IPS-18a (cell line): Measurements from ENCODE around the gene SCARB2.
"Not testable (repeated sequence)": the region's sequence is repeated elsewhere in the genome, so short reads cannot be mapped to it uniquely, and the experiment has no call there.

ENCODE experiments used
- H3K27ac ChIP-seq: one replicate; pipeline ENCODE4 v1.5.1; 2013; ENCODE audit warnings: low read length
- H3K27me3 ChIP-seq: one replicate; pipeline ENCODE4 v1.6.1; 2013; ENCODE audit warnings: mild to moderate bottlenecking, low read length; ENCODE audit not compliant: control insufficient read depth, insufficient read depth
- H3K36me3 ChIP-seq: one replicate; pipeline ENCODE4 v1.6.1; 2013; ENCODE audit warnings: low read depth, low read length; ENCODE audit not compliant: control insufficient read depth
- H3K4me1 ChIP-seq: one replicate; pipeline ENCODE4 v1.6.1; 2013; ENCODE audit warnings: low read depth, low read length; ENCODE audit not compliant: control insufficient read depth
- H3K4me3 ChIP-seq: one replicate; pipeline ENCODE4 v1.5.1; 2013; ENCODE audit warnings: low read length
- H3K9ac ChIP-seq: one replicate; pipeline ENCODE4 v1.6.1; 2013; ENCODE audit warnings: mild to moderate bottlenecking, low read length, moderate library complexity
- H3K9me3 ChIP-seq: one replicate; pipeline ENCODE4 v1.6.1; 2013; ENCODE audit warnings: low read depth, low read length; ENCODE audit not compliant: control insufficient read depth

SCARB2 gene

GRCh38 chr4:76243877-76244276 is 30.3 kb upstream of the SCARB2 start:
- H3K4me1 ChIP-seq, H3K27me3 ChIP-seq, H3K4me3 ChIP-seq, H3K36me3 ChIP-seq, H3K9me3 ChIP-seq, H3K27ac ChIP-seq, H3K9ac ChIP-seq: not testable (repeated sequence)

GRCh38 chr4:76240236-76240635 is 26.6 kb upstream of the SCARB2 start:
- H3K36me3 ChIP-seq: no peaks in the 10 kb centered on the region
- H3K27ac ChIP-seq: no peak overlapping the region
- no peak overlapping the region for H3K4me3 ChIP-seq
- H3K9ac ChIP-seq: no peak overlapping the region
- H3K9me3 ChIP-seq: no peaks in the 10 kb centered on the region
- H3K27me3 ChIP-seq: no peaks in the 10 kb centered on the region
- peaks cover 9% of the 10 kb centered on the region for H3K4me1 ChIP-seq

DNA sequence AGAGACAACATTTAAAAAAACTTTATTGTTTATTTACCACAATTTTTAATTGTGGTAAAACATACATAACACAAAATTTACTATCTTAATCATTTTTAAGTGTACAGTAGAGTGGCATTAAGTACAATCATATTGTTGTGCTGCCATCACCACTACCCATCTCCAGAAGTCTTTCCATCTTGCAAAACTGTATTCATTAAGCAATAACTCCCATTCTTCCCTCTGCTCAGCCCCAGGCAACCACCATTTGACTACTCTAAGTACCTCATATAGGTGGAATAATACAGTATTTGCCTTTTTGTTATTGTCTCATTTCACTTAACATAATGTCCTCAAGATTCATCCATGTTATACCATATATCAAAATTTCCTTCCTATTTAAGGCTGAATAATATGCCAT is 25.1 kb upstream of the SCARB2 start:
- no peaks in the 10 kb centered on the region for H3K36me3 ChIP-seq

GRCh38 chr4:76238236-76238635 is 24.6 kb upstream of the SCARB2 start:
- H3K9me3 ChIP-seq: no peaks in the 10 kb centered on the region
- peaks cover 19% of the 10 kb centered on the region for H3K4me1 ChIP-seq
- no peak overlapping the region for H3K27ac ChIP-seq
- H3K9ac ChIP-seq: no peak overlapping the region
- no peaks in the 10 kb centered on the region for H3K27me3 ChIP-seq
- H3K4me3 ChIP-seq: no peak overlapping the region
- H3K36me3 ChIP-seq: no peaks in the 10 kb centered on the region

More for the DNA sequence above, 25.1 kb upstream of the SCARB2 start:
- Histone ChIP-seq H3K27me3 (no peaks in the 10 kb centered on the region), H3K9ac (no peak overlapping the region), H3K4me3 (no peak overlapping the region), H3K9me3 (no peaks in the 10 kb centered on the region), H3K27ac (no peak overlapping the region), H3K4me1 (peaks cover 15% of the 10 kb centered on the region)

GRCh38 chr4:76235915-76236314 is 22.3 kb upstream of the SCARB2 start:
- peak overlapping the region; percentile 13 for H3K4me3 ChIP-seq
- no peaks in the 10 kb centered on the region for H3K27me3 ChIP-seq
- H3K27ac ChIP-seq: no peak overlapping the region
- peaks cover under 1% of the 10 kb centered on the region for H3K36me3 ChIP-seq
- H3K4me1 ChIP-seq: peaks cover 23% of the 10 kb centered on the region
- no peaks in the 10 kb centered on the region for H3K9me3 ChIP-seq
- H3K9ac ChIP-seq: no peak overlapping the region

- Histone ChIP-seq H3K4me1 (peaks cover 23% of the 10 kb centered on the region), H3K36me3 (peaks cover 4% of the 10 kb centered on the region), H3K4me3 (peak overlapping the region; percentile 13), H3K9me3 (no peaks in the 10 kb centered on the region), H3K9ac (no peak overlapping the region), H3K27me3 (no peaks in the 10 kb centered on the region), H3K27ac (no peak overlapping the region)
These were observed 21.8 kb upstream of the SCARB2 start for GRCh38 chr4:76235407-76235806.

- no peak overlapping the region for H3K9ac ChIP-seq
- no peak overlapping the region for H3K27ac ChIP-seq
- peaks cover 4% of the 10 kb centered on the region for H3K36me3 ChIP-seq
- H3K27me3 ChIP-seq: no peaks in the 10 kb centered on the region
- peak overlapping the region; percentile 66 for H3K4me3 ChIP-seq
- H3K4me1 ChIP-seq: peaks cover 23% of the 10 kb centered on the region
- no peaks in the 10 kb centered on the region for H3K9me3 ChIP-seq
These were observed 21.0 kb upstream of the SCARB2 start for GRCh38 chr4:76234679-76235044.

- H3K27me3 ChIP-seq: no peaks in the 10 kb centered on the region
- peak overlapping the region; percentile 54 for H3K9ac ChIP-seq
- peak overlapping the region; percentile 66 for H3K4me3 ChIP-seq
- peaks cover 4% of the 10 kb centered on the region for H3K36me3 ChIP-seq
- peaks cover 23% of the 10 kb centered on the region for H3K4me1 ChIP-seq
- H3K27ac ChIP-seq: peak overlapping the region; percentile 39
- no peaks in the 10 kb centered on the region for H3K9me3 ChIP-seq
These were observed 20.5 kb upstream of the SCARB2 start for GRCh38 chr4:76233967-76234678.

- H3K9ac ChIP-seq: peak overlapping the region; percentile 54
- no peaks in the 10 kb centered on the region for H3K27me3 ChIP-seq
- peak overlapping the region; percentile 66 for H3K4me3 ChIP-seq
- H3K4me1 ChIP-seq: peaks cover 23% of the 10 kb centered on the region
- H3K36me3 ChIP-seq: peaks cover 4% of the 10 kb centered on the region
- H3K9me3 ChIP-seq: no peaks in the 10 kb centered on the region
- peak overlapping the region; percentile 39 for H3K27ac ChIP-seq
These were observed 19.9 kb upstream of the SCARB2 start for GRCh38 chr4:76233529-76233928.

- Histone ChIP-seq H3K27me3 (no peaks in the 10 kb centered on the region), H3K27ac (no peak overlapping the region), H3K4me1 (peaks cover 23% of the 10 kb centered on the region), H3K36me3 (peaks cover 4% of the 10 kb centered on the region), H3K4me3 (peak overlapping the region; percentile 66), H3K9ac (no peak overlapping the region), H3K9me3 (no peaks in the 10 kb centered on the region)
These were observed 19.5 kb upstream of the SCARB2 start for GRCh38 chr4:76233083-76233482.

GRCh38 chr4:76232681-76233080 is 19.1 kb upstream of the SCARB2 start:
- Histone ChIP-seq H3K4me1 (peaks cover 23% of the 10 kb centered on the region), H3K9ac (no peak overlapping the region), H3K27me3 (no peaks in the 10 kb centered on the region), H3K4me3 (peak overlapping the region; percentile 66), H3K27ac (no peak overlapping the region), H3K36me3 (peaks cover 4% of the 10 kb centered on the region), H3K9me3 (peaks cover 3% of the 10 kb centered on the region)

GRCh38 chr4:76226418-76226817 is 12.8 kb upstream of the SCARB2 start:
- Histone ChIP-seq H3K9ac (no peak overlapping the region), H3K9me3 (peaks cover 6% of the 10 kb centered on the region), H3K36me3 (peaks cover 4% of the 10 kb centered on the region), H3K4me1 (no peaks in the 10 kb centered on the region), H3K27me3 (no peaks in the 10 kb centered on the region), H3K27ac (no peak overlapping the region), H3K4me3 (no peak overlapping the region)
